Muscle layer of colon (tissue), 2 donors: Measurements from ENCODE around the gene NDUFS8.

ENCODE experiments used
- H3K27ac ChIP-seq: one replicate; pipeline ENCODE4 v1.7.0; 2013; ENCODE audit warnings: low read depth, mild to moderate bottlenecking, low read length, moderate library complexity
- H3K27me3 ChIP-seq, 2 donors: one replicate each; pipeline ENCODE4 v1.7.0; 2013; ENCODE audit warnings: low read length in 2 of 2, mild to moderate bottlenecking in 2 of 2; ENCODE audit not compliant: insufficient read depth in 2 of 2, control insufficient read depth in 1 of 2
- H3K36me3 ChIP-seq: one replicate; pipeline ENCODE4 v1.7.0; 2013; ENCODE audit warnings: mild to moderate bottlenecking, low read length; ENCODE audit not compliant: insufficient read depth
- H3K4me1 ChIP-seq: one replicate; pipeline ENCODE4 v1.7.0; 2013; ENCODE audit warnings: mild to moderate bottlenecking, low read length; ENCODE audit not compliant: insufficient read depth
- H3K4me3 ChIP-seq, 2 donors: one replicate each; pipeline ENCODE4 v1.7.0; 2013; ENCODE audit warnings: low read length in 2 of 2, low read depth in 1 of 2, mild to moderate bottlenecking in 1 of 2, moderate library complexity in 1 of 2
- H3K9ac ChIP-seq: one replicate; pipeline ENCODE4 v1.7.0; 2013; ENCODE audit warnings: low read length
- H3K9me3 ChIP-seq: one replicate; pipeline ENCODE4 v1.7.0; 2013; ENCODE audit warnings: mild to moderate bottlenecking, low read length
- donor health status: abdominal sarcoma.
- donor health status: Adenocarcinoma of cecum.

Gene NDUFS8

DNA sequence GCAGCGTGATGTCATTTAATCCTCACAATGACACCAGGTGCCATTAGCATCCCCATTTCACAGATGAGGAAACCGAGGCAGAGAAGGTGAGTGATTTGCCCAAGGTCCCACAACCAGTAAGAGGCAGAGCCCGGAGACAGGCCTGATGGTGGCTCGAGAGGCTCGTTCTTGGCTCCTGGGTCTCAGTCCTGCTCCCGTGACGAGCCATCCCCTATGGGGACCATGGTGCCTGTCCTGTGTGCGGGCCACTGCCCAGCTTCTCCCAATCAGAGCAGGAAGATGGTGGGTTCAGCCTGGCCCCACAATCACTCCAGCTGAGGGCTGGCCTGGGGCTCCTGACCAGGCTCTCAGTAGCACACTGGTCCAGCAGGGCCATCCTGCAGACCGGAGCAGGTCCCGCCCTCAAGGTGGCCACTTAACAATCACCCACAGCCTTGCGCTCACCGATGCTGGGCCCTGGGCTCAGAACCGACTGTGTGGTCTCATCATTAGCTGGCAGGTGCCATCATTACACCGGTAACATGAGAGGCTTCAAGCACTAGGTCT, 16.8 kb upstream of the NDUFS8 start:
- Histone ChIP-seq H3K4me1 (peaks cover 34% of the 10 kb centered on the region), H3K4me3 (no peak overlapping the region), H3K9me3 (no peaks in the 10 kb centered on the region), H3K27me3 (no peaks in the 10 kb centered on the region), H3K36me3 (no peaks in the 10 kb centered on the region), H3K27ac (peak overlapping the region; percentile 39), H3K9ac (no peak overlapping the region)

DNA sequence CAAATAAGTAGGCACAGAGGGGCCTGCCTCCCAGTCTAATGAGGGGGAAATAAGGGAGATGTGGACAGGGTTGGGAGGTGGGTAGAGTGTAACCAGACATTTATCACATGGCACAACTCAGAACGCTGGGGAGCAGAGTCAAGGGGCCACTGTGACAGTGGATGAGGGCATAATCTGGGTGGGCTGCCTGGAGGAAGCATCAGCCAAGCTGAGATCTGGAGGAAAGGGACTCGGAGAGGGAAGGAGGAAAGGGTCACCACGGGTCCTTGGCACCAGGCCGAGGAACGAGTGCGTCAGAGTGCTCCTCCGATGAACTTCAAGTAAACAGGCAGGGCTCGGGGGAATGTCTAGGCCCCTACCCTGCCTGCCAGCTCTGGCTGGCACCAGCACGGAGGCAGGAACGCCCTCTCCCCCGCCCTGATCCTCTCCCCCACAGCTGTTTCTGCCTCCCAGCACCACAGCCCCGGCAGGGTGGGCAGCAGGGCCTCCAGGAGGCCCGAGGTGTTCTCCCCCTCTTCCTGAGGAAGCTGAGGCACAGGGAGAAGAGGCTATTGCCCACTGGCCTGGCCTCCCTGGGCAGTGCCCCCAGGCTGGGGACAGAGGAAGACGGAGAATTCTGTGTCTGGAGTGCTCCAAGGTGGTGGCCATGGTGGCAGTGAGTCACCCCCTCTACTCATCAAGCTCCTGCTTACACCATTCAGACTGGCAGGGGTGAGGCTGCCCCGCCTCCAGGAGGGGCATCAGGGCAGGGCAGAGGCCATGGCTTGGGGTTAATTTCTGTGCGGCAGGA, 16.1 kb upstream of the NDUFS8 start:
- Histone ChIP-seq H3K9ac (no peak overlapping the region), H3K9me3 (no peaks in the 10 kb centered on the region), H3K4me1 (peaks cover 32% of the 10 kb centered on the region), H3K4me3 (peak overlapping the region in 1 of 2 donors; percentile 14), H3K36me3 (no peaks in the 10 kb centered on the region), H3K27ac (peak overlapping the region; percentile 39), H3K27me3 (no peaks in the 10 kb centered on the region)

DNA sequence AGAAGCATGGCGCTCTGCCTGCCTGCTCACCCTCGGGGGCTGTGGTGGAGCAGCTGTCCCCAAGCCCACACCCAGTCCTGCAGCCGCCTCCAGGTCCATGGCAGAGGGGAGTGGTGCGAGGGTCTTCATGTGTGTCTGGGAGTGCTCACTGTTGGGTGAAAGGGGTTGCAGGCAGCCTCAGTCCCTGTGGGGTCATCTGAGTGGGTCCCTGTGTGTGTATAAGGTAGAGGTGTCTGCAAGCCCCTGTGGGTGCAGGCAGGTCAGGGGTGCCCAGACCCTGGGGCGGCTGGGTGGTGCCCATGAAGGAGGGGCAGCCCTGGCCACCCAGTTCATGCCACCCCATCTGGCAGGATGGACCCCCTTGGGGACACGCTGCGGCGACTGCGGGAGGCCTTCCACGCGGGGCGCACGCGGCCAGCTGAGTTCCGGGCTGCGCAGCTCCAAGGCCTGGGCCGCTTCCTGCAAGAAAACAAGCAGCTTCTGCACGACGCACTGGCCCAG, 15.5 kb upstream of the NDUFS8 start:
- Histone ChIP-seq H3K9ac (no peak overlapping the region), H3K36me3 (no peaks in the 10 kb centered on the region), H3K27me3 (no peaks in the 10 kb centered on the region), H3K27ac (no peak overlapping the region), H3K9me3 (no peaks in the 10 kb centered on the region), H3K4me1 (peaks cover 27% of the 10 kb centered on the region), H3K4me3 (no peak overlapping the region)

DNA sequence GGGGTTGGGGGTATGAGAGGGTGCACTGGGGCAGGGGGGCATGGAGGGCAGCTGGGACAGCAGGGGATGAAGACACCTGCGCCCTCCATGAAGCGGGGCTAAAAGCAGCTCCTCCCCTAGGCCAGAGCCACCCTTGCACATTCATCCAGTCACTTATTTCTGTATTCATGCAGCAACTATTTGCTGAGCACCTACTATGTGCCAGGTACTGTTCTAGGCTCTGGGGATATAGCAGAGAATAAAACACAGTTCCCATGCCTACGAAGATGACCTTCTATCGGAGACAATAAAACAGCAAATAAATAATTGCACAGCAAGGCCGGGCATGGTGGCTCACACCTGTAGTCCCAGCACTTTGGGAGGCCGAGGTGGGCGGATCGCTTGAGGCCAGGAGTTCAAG, 15.0 kb upstream of the NDUFS8 start:
- Histone ChIP-seq H3K4me3 (no peak overlapping the region), H3K9me3 (no peaks in the 10 kb centered on the region), H3K27me3 (no peaks in the 10 kb centered on the region), H3K36me3 (no peaks in the 10 kb centered on the region), H3K9ac (no peak overlapping the region), H3K4me1 (peaks cover 22% of the 10 kb centered on the region), H3K27ac (no peak overlapping the region)

DNA sequence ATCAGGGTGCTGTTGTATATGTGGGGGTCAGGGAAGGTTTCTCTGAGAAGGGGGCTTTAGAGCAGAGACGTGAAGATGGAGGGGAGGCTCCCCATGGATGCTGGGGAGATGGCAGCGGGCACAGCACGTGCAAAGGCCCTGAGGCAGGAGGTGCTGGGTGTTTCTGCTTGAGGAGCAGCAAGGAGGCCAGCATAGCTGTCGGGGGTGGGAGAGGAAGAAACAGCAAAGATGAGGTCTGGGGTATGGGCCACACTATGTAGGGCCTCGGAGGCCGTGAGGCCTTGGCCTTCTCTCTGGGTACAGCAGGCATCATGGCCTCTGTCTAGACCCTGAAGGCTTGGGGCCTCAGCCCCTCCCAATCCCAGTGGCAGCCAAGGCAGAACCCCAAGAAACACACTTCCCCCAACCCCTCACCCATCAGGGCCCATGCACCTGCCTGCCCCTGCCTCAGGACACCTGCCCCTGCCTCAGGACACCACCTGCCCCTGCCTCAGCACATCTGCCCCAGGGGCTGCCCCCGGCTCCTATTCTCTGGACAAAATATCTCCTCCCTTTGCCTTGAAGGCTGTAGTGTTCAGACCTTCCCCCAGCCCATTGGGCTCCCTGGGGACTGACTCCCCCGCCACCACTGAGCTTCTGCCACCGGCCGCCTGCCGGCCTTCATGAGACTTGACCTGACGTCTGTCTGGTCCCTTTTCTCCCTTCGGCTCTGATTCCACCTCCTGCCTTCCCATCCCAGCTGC, 14.1 kb upstream of the NDUFS8 start:
- no peak overlapping the region for H3K9ac ChIP-seq
- H3K27ac ChIP-seq = no peak overlapping the region
- H3K4me1 ChIP-seq = peaks cover 13% of the 10 kb centered on the region
- no peaks in the 10 kb centered on the region for H3K9me3 ChIP-seq
- H3K27me3 ChIP-seq = no peaks in the 10 kb centered on the region
- no peaks in the 10 kb centered on the region for H3K36me3 ChIP-seq
- no peak overlapping the region for H3K4me3 ChIP-seq

DNA sequence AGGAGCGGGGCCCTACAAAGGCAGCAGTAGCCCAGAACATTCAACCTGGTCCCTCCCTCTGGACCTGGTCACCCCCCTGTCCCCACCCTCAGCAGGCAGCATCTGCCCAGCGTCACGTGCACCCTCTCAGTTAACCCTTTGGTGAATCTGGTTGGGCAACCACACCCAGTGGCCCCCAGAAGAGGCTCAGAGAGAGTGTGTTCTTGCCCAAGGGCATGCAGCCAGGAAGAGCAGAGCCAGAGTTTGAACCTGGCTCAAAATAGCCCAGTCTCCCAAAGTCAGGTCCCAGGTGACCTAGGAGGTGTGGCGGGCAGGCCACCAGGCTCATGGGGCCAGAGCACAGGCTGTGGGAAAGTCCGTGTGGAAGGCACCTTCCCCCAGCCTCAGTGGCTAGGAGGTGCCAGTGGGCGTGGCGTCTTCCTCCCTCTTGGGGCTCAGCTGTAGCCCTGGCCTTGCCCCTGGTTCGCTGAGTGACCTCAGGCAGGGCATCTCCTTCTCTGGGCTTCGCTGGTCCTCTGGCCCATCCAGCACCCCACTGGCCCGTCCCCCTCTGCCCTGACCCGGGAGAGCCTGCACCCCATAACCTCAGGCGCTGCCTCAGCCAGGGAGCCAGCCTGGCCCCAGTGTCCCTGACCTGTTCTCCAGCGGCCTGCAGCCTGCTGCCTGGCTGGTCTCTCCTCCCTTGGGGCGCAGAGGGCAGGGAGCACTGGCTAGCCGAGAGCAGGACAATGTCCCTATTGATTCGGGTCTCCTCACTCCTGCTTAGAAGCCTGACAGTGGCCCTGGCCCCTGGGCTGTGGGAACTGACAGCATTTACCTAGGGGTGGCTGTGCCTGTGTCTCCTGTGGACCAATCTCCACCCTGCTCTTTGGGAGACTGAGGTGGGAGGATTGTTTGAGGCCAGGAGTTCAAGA, 13.3 kb upstream of the NDUFS8 start:
- no peak overlapping the region for H3K27ac ChIP-seq

DNA sequence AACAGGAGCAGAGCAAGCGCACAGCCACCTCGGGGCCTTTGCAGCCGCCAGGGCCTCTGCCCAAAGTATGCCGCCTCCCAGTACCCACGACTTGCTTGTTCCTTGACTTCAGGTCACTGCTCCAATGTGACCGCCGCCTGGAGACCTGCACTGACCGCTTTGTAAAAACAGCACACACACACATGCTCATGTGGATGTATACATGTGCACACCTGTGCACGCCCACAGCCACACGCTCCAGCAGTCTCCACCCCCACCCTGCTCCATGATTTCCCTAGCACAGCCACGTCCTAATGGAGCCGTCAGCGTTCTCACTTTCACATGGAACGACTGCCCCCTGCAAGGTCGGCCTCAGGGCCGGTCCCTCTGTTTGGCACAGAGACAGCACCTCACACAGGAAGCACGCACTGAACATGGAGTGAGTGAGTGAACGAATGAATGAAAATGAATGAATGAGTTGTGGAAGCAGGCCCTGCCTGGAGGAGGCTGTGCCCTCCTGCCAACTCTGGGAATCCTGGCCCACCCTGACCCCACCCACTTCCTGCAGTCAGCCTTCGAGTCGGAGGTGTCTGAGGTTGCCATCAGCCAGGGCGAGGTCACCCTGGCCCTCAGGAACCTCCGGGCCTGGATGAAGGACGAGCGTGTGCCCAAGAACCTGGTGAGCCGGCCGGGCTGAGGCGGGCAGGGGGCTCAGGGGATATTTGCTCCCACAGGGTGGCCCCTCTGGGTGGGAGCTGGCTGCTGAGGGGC, 12.3 kb upstream of the NDUFS8 start:
- Histone ChIP-seq H3K4me3 (no peak overlapping the region), H3K36me3 (no peaks in the 10 kb centered on the region), H3K4me1 (peaks cover 11% of the 10 kb centered on the region), H3K9me3 (no peaks in the 10 kb centered on the region), H3K27me3 (no peaks in the 10 kb centered on the region), H3K27ac (no peak overlapping the region), H3K9ac (no peak overlapping the region)

More for the DNA sequence above, 13.3 kb upstream of the NDUFS8 start:
- Histone ChIP-seq H3K9me3 (no peaks in the 10 kb centered on the region), H3K4me1 (peaks cover 11% of the 10 kb centered on the region), H3K27me3 (no peaks in the 10 kb centered on the region), H3K36me3 (no peaks in the 10 kb centered on the region), H3K4me3 (no peak overlapping the region), H3K9ac (no peak overlapping the region)

DNA sequence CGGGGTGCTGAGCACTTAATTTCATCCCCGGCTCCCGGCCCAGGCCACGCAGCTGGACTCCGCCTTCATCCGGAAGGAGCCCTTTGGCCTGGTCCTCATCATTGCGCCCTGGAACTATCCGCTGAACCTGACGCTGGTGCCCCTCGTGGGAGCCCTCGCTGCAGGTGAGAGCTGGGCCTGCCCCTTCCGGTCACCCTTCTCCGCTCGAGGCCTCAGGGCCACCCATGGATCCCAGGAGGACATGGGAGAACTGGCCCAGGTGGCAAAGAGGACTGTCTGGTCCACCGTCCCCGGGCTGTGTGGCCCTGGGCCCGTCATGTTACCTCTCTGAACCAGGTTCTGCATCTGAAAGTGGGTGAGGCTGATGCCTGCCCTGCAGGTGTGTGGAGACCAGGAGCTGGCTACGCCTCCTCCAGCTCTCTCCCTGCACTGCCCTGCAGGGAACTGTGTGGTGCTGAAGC, 11.7 kb upstream of the NDUFS8 start:
- no peaks in the 10 kb centered on the region for H3K27me3 ChIP-seq
- no peaks in the 10 kb centered on the region for H3K9me3 ChIP-seq
- H3K9ac ChIP-seq = no peak overlapping the region
- H3K36me3 ChIP-seq = no peaks in the 10 kb centered on the region
- H3K4me3 ChIP-seq = no peak overlapping the region
- peaks cover 10% of the 10 kb centered on the region for H3K4me1 ChIP-seq
- H3K27ac ChIP-seq = no peak overlapping the region

DNA sequence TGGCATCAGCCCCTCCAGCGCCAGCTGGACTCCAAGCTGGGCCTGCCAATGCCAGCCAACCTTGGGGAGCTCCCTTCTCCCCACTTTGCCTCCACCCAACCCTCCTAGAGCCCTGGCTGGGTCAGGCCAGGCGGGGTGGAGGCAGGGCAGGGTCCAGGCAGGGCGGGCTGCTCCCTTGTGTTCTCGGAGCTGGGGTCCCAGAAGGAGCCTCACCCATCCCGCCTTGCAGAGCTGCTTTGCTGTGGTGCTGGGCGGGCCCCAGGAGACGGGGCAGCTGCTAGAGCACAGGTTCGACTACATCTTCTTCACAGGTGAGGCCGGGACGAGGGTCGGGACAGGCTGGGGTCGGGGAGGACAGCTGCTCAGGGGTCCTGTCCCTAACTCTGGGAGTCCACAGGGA, 11.0 kb upstream of the NDUFS8 start:
- H3K36me3 ChIP-seq = no peaks in the 10 kb centered on the region
- H3K9me3 ChIP-seq = no peaks in the 10 kb centered on the region
- H3K9ac ChIP-seq = no peak overlapping the region
- peaks cover 3% of the 10 kb centered on the region for H3K4me1 ChIP-seq
- no peak overlapping the region for H3K4me3 ChIP-seq
- H3K27ac ChIP-seq = no peak overlapping the region
- H3K27me3 ChIP-seq = no peaks in the 10 kb centered on the region

DNA sequence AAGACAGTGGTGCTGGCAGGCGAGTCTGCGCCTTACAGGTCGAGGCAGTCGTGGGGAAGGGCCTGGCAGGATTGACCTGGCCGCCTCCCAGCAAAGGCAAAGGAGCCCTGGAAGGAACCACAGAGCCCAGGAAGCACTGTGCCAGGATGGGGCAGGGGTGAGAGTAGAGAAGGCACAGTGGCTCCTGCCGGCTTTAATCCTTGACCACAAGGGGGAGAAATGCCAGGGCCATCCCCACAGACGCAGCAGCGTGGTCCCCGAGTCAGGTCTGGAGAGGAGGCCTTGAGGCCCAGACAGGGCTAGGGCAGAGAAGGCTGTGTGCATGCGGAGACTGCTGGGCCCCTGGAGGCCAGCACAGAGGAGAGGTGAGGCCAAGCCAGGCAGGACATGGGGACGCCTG, 9.9 kb upstream of the NDUFS8 start:
- no peaks in the 10 kb centered on the region for H3K27me3 ChIP-seq
- no peak overlapping the region for H3K27ac ChIP-seq
- H3K9ac ChIP-seq = no peak overlapping the region
- H3K4me3 ChIP-seq = no peak overlapping the region
- no peaks in the 10 kb centered on the region for H3K9me3 ChIP-seq
- H3K4me1 ChIP-seq = no peaks in the 10 kb centered on the region
- H3K36me3 ChIP-seq = peaks cover 4% of the 10 kb centered on the region
